Neuron (in vitro differentiated cells): ENCODE data around the gene CD99.
"Not testable (repeated sequence)": the region's sequence is repeated elsewhere in the genome, so short reads cannot be mapped to it uniquely, and the experiment has no call there.

Experiments
- H2AFZ ChIP-seq: one replicate; pipeline ENCODE4 v1.6.1; 2013; ENCODE audit warnings: low read depth, mild to moderate bottlenecking, inconsistent platforms, low read length, moderate library complexity
- H3K27me3 ChIP-seq: one replicate; pipeline ENCODE4 v1.6.1; 2013; ENCODE audit warnings: low read length; ENCODE audit not compliant: insufficient read depth
- H3K36me3 ChIP-seq: one replicate; pipeline ENCODE4 v1.6.1; 2013; ENCODE audit warnings: low read length; ENCODE audit not compliant: insufficient read depth
- H3K4me1 ChIP-seq: one replicate; pipeline ENCODE4 v1.6.1; 2013; ENCODE audit warnings: low read length; ENCODE audit not compliant: insufficient read depth
- H3K4me3 ChIP-seq: 2 replicates; pipeline ENCODE4 v1.5.1; 2013; ENCODE audit warnings: mild to moderate bottlenecking, low read length, moderate library complexity
- H3K9me3 ChIP-seq: one replicate; pipeline ENCODE4 v1.6.1; 2013; ENCODE audit warnings: low read length

The CD99 gene

GRCh38 chrX:2710041-2710840 lies 19.1 kb downstream of the CD99 start:
- H2AFZ ChIP-seq, result peak overlapping the region; percentile 33
- H3K27me3 ChIP-seq, result no peaks in the 10 kb centered on the region
- no peaks in the 10 kb centered on the region for H3K9me3 ChIP-seq
- peaks cover 42% of the 10 kb centered on the region for H3K4me1 ChIP-seq
- H3K4me3 ChIP-seq, result peak overlapping the region; percentile 14
- peaks cover 12% of the 10 kb centered on the region for H3K36me3 ChIP-seq

- Histone ChIP-seq H2AFZ (no peak overlapping the region), H3K9me3 (no peaks in the 10 kb centered on the region), H3K27me3 (no peaks in the 10 kb centered on the region), H3K4me1 (peaks cover 34% of the 10 kb centered on the region), H3K36me3 (peaks cover 15% of the 10 kb centered on the region), H3K4me3 (no peak overlapping the region)
Measured at GRCh38 chrX:2711441-2711840, 20.3 kb downstream of the CD99 start.

GRCh38 chrX:2712428-2712827 lies 21.3 kb downstream of the CD99 start:
- H3K36me3 ChIP-seq, result peaks cover 21% of the 10 kb centered on the region
- no peaks in the 10 kb centered on the region for H3K27me3 ChIP-seq
- H3K4me1 ChIP-seq, result peaks cover 26% of the 10 kb centered on the region
- no peaks in the 10 kb centered on the region for H3K9me3 ChIP-seq
- H2AFZ ChIP-seq, result no peak overlapping the region
- H3K4me3 ChIP-seq, result no peak overlapping the region

- no peak overlapping the region for H2AFZ ChIP-seq
- no peaks in the 10 kb centered on the region for H3K27me3 ChIP-seq
- H3K36me3 ChIP-seq, result peaks cover 28% of the 10 kb centered on the region
- peaks cover 19% of the 10 kb centered on the region for H3K4me1 ChIP-seq
- no peak overlapping the region for H3K4me3 ChIP-seq
- H3K9me3 ChIP-seq, result peaks cover 2% of the 10 kb centered on the region
Measured at GRCh38 chrX:2712890-2713840, 22.1 kb downstream of the CD99 start.

- Histone ChIP-seq H3K4me3 (no peak overlapping the region), H3K27me3 (no peaks in the 10 kb centered on the region), H3K4me1 (peaks cover 11% of the 10 kb centered on the region), H3K36me3 (peaks cover 39% of the 10 kb centered on the region), H3K9me3 (peaks cover 2% of the 10 kb centered on the region), H2AFZ (no peak overlapping the region)
Measured at GRCh38 chrX:2714551-2714950, 23.5 kb downstream of the CD99 start.

- H3K4me1 ChIP-seq, result peaks cover 5% of the 10 kb centered on the region
- peaks cover 2% of the 10 kb centered on the region for H3K9me3 ChIP-seq
- no peaks in the 10 kb centered on the region for H3K27me3 ChIP-seq
- H3K36me3 ChIP-seq, result peaks cover 45% of the 10 kb centered on the region
- H3K4me3 ChIP-seq, result no peak overlapping the region
- no peak overlapping the region for H2AFZ ChIP-seq
Measured at GRCh38 chrX:2715066-2715600, 24.0 kb downstream of the CD99 start.

- Histone ChIP-seq H3K4me3 (no peak overlapping the region), H3K27me3 (no peaks in the 10 kb centered on the region), H3K9me3 (peaks cover 2% of the 10 kb centered on the region), H3K4me1 (no peaks in the 10 kb centered on the region), H2AFZ (no peak overlapping the region), H3K36me3 (peaks cover 53% of the 10 kb centered on the region)
Measured at GRCh38 chrX:2717312-2717711, 26.2 kb downstream of the CD99 start.

- Histone ChIP-seq H3K36me3 (peaks cover 61% of the 10 kb centered on the region), H3K4me3 (no peak overlapping the region), H2AFZ (no peak overlapping the region), H3K27me3 (no peaks in the 10 kb centered on the region), H3K4me1 (no peaks in the 10 kb centered on the region), H3K9me3 (peaks cover 2% of the 10 kb centered on the region)
Measured at GRCh38 chrX:2718821-2719220, 27.7 kb downstream of the CD99 start.

- Histone ChIP-seq H3K36me3 (peaks cover 64% of the 10 kb centered on the region), H3K4me1 (no peaks in the 10 kb centered on the region), H2AFZ (no peak overlapping the region), H3K9me3 (peaks cover 2% of the 10 kb centered on the region), H3K27me3 (no peaks in the 10 kb centered on the region), H3K4me3 (no peak overlapping the region)
Measured at GRCh38 chrX:2719774-2720447, 28.8 kb downstream of the CD99 start.

- Histone ChIP-seq H3K9me3 (peaks cover 13% of the 10 kb centered on the region), H2AFZ (no peak overlapping the region), H3K4me3 (no peak overlapping the region), H3K4me1 (no peaks in the 10 kb centered on the region), H3K36me3 (peaks cover 74% of the 10 kb centered on the region), H3K27me3 (no peaks in the 10 kb centered on the region)
Measured at GRCh38 chrX:2723286-2723879, 32.3 kb downstream of the CD99 start.

- not testable (repeated sequence) for H3K27me3 ChIP-seq, H2AFZ ChIP-seq, H3K4me1 ChIP-seq, H3K4me3 ChIP-seq
- Histone ChIP-seq H3K9me3 (peaks cover 15% of the 10 kb centered on the region), H3K36me3 (peaks cover 66% of the 10 kb centered on the region)
Measured at GRCh38 chrX:2727264-2727663, 36.2 kb downstream of the CD99 start.

GRCh38 chrX:2732076-2732475 lies 41.0 kb downstream of the CD99 start:
- peaks cover 44% of the 10 kb centered on the region for H3K36me3 ChIP-seq
- H2AFZ ChIP-seq, result no peak overlapping the region
- no peaks in the 10 kb centered on the region for H3K4me1 ChIP-seq
- peaks cover 21% of the 10 kb centered on the region for H3K9me3 ChIP-seq
- no peak overlapping the region for H3K4me3 ChIP-seq
- no peaks in the 10 kb centered on the region for H3K27me3 ChIP-seq
